Liver (tissue), 9 donors: Measurements from ENCODE around the gene SLC25A19. TPM values are rescaled to one million over a fixed set of nuclear protein-coding genes. Genes with fewer than 3 reads are reported as not detected.

Source experiments
- DNase-seq: peaks from one replicate; pipeline ENCODE4 v3.0.0-alpha.2; 2017; ENCODE audit warnings: low spot score
- H3K27ac ChIP-seq, 2 donors: one replicate each; pipeline ENCODE4 v1.7.0; 2013; ENCODE audit warnings: inconsistent platforms in 2 of 2, low read length in 2 of 2, control low read depth in 1 of 2, low read depth in 1 of 2, mild to moderate bottlenecking in 1 of 2
- H3K27me3 ChIP-seq, 4 donors: one replicate each; pipeline versions ENCODE4 v1.6.1 to v1.7.0; 2013; ENCODE audit warnings: low read length in 3 of 4, inconsistent platforms in 1 of 4, mild to moderate bottlenecking in 1 of 4, moderate library complexity in 1 of 4; ENCODE audit not compliant: control insufficient read depth in 4 of 4, insufficient read depth in 4 of 4
- H3K36me3 ChIP-seq, 4 donors: one replicate each; pipeline versions ENCODE4 v1.6.1 to v1.7.0; 2013; ENCODE audit warnings: low read length in 3 of 4, mild to moderate bottlenecking in 3 of 4, low read depth in 1 of 4, moderate library complexity in 1 of 4; ENCODE audit not compliant: control insufficient read depth in 4 of 4, insufficient read depth in 3 of 4
- H3K4me1 ChIP-seq, 4 donors: one replicate each; pipeline versions ENCODE4 v1.6.1 to v1.7.0; 2013; ENCODE audit warnings: low read length in 3 of 4, mild to moderate bottlenecking in 3 of 4, moderate library complexity in 1 of 4; ENCODE audit not compliant: control insufficient read depth in 4 of 4, insufficient read depth in 4 of 4
- H3K4me3 ChIP-seq, 3 donors: one replicate each; pipeline versions ENCODE4 v1.6.1 to v1.7.0; 2013; ENCODE audit warnings: low read length in 3 of 3, control low read depth in 1 of 3, low read depth in 1 of 3, mild to moderate bottlenecking in 1 of 3
- H3K9ac ChIP-seq, 2 donors: one replicate each; pipeline ENCODE4 v1.7.0; 2013; ENCODE audit warnings: low read length in 2 of 2, mild to moderate bottlenecking in 2 of 2, moderate library complexity in 2 of 2, control low read depth in 1 of 2, low read depth in 1 of 2
- H3K9me3 ChIP-seq, 4 donors: one replicate each; pipeline versions ENCODE4 v1.6.1 to v1.7.0; 2013; ENCODE audit warnings: low read length in 3 of 4; ENCODE audit not compliant: control insufficient read depth in 4 of 4
- ATF3 ChIP-seq: IDR thresholded peaks from 2 replicates; pipeline ENCODE4 v1.6.1; 2016; ENCODE audit warnings: antibody characterized with exemption
- CTCF ChIP-seq: fragments of 150-350 bp; IDR thresholded peaks from 2 replicates; pipeline ENCODE4 v1.5.1; 2017; ENCODE audit warnings: improper control_type of control experiment, low read depth, low read length; ENCODE audit not compliant: missing input control
- EGR1 ChIP-seq, 2 donors: IDR thresholded peaks; 2 replicates each; pipeline ENCODE4 v1.6.1; 2016 to 2018; ENCODE audit warnings: antibody characterized with exemption in 2 of 2, low read depth in 2 of 2
- FOXA1 ChIP-seq: IDR thresholded peaks from 2 replicates; pipeline ENCODE4 v1.6.1; 2016; ENCODE audit warnings: antibody characterized with exemption
- FOXA2 ChIP-seq: IDR thresholded peaks from 2 replicates; pipeline ENCODE4 v1.6.1; 2016; ENCODE audit warnings: antibody characterized with exemption
- GABPA ChIP-seq, 2 donors: IDR thresholded peaks in 1 of 2; conservative IDR thresholded peaks in 1 of 2; 2 replicates each; pipeline ENCODE4 v1.6.1; 2016; ENCODE audit warnings: antibody characterized with exemption in 2 of 2, mild to moderate bottlenecking in 1 of 2, moderate library complexity in 1 of 2
- HNF4A ChIP-seq, 2 donors: conservative IDR thresholded peaks; 2 replicates each; pipeline ENCODE4 v1.6.1; 2016; ENCODE audit warnings: antibody characterized with exemption in 2 of 2, mild to moderate bottlenecking in 2 of 2
- HNF4G ChIP-seq: IDR thresholded peaks from 2 replicates; pipeline ENCODE4 v1.6.1; 2016; ENCODE audit warnings: antibody characterized with exemption
- JUND ChIP-seq, 2 donors: IDR thresholded peaks; 2 replicates each; pipeline ENCODE4 v1.6.1; 2016; ENCODE audit warnings: antibody characterized with exemption in 2 of 2
- NR2F2 ChIP-seq: IDR thresholded peaks from 2 replicates; pipeline ENCODE4 v1.6.1; 2016; ENCODE audit warnings: antibody characterized with exemption
- RAD21 ChIP-seq, 2 donors: IDR thresholded peaks; 2 replicates each; pipeline ENCODE4 v1.6.1; 2016; ENCODE audit warnings: antibody characterized with exemption in 2 of 2, mild to moderate bottlenecking in 2 of 2
- REST ChIP-seq: IDR thresholded peaks from 2 replicates; pipeline ENCODE4 v1.6.1; 2016; ENCODE audit warnings: antibody characterized with exemption, mild to moderate bottlenecking
- RXRA ChIP-seq, 2 donors: IDR thresholded peaks; 2 replicates each; pipeline ENCODE4 v1.6.1; 2017 to 2018; ENCODE audit warnings: antibody characterized with exemption in 2 of 2, mild to moderate bottlenecking in 1 of 2
- SP1 ChIP-seq: IDR thresholded peaks from 2 replicates; pipeline ENCODE4 v1.6.1; 2018; ENCODE audit warnings: antibody characterized with exemption, mild to moderate bottlenecking
- TAF1 ChIP-seq: conservative IDR thresholded peaks from 2 replicates; pipeline ENCODE4 v1.6.1; 2016; ENCODE audit warnings: antibody characterized with exemption, mild to moderate bottlenecking
- YY1 ChIP-seq: IDR thresholded peaks from 2 replicates; pipeline ENCODE4 v1.6.1; 2016; ENCODE audit warnings: antibody characterized with exemption, mild to moderate bottlenecking
- ZBTB33 ChIP-seq: IDR thresholded peaks from 2 replicates; pipeline ENCODE4 v1.6.1; 2016; ENCODE audit warnings: antibody characterized with exemption
- WGBS: extraction: QIAGEN DNeasy Blood & Tissue Kit; methylation state at CpG from one replicate; pipeline ENCODE4 v1.1.7; 2013; 5-methylcytosine and 5-hydroxymethylcytosine counted together
- polyA plus RNA-seq, 2 donors: library from polyadenylated mRNA; stranded (reverse) in 1 of 2; unstranded in 1 of 2; fragments of 200-250 nt in 1 of 2; fragments of >200 nt in 1 of 2; fragmentation: Nextera tagmentation in 1 of 2; extraction: Ambion mirVana in 1 of 2; gene quantifications; one replicate each; pipeline versions ENCODE4 v1.2.1 to v1.2.3, GENCODE V29; 2013 to 2015
- total RNA-seq, 2 donors: library from RNA; depleted of rRNA; stranded (reverse); fragments of >200 nt; gene quantifications; one replicate each; pipeline ENCODE4 v1.2.3, GENCODE V29; 2014
- TF ChIP-seq, protein P1 (sequence below): IDR thresholded peaks from 2 replicates; pipeline ENCODE4 v1.6.1; 2016; ENCODE audit warnings: antibody characterized with exemption
- donor health status: healthy.
- donor health status: healthy.
- donor health status: healthy.
- donor health status: healthy.
- donor health status: healthy.

SLC25A19 gene
- total and polyA plus RNA-seq, 4 donors, result 4.7 to 9.5 (median 6.6) TPM

GRCh38 chr17:75326226-75326848 lies 37.1 kb upstream of the SLC25A19 start:
- no peak overlapping the region for H3K4me3 ChIP-seq
- WGBS, result 80% methylated on average over 5 of the region's 5 CpGs
- no peak overlapping the region for H3K27ac ChIP-seq
- H3K36me3 ChIP-seq, result peaks cover 0 to 7% (median 1%) of the 10 kb centered on the region in 4 donors
- no peaks in the 10 kb centered on the region for H3K27me3 ChIP-seq
- no peaks in the 10 kb centered on the region for H3K9me3 ChIP-seq
- no peak overlapping the region for H3K9ac ChIP-seq
- no peak for DNase-seq
- TF ChIP-seq RAD21 (IDR thresholded peaks at IDR 0.05) (no peak), HNF4A (conservative IDR thresholded peaks at IDR 0.05) (no peak), RXRA (IDR thresholded peaks at IDR 0.05) (no peak), FOXA1 (no peak), ZBTB33 (no peak), EGR1 (IDR thresholded peaks at IDR 0.05; ENCODE audit: low read depth in 2 of 2) (no peak), TAF1 (no peak), ATF3 (no peak), JUND (IDR thresholded peaks at IDR 0.05) (no peak), GABPA (IDR thresholded peaks at IDR 0.05 in 1 of 2, conservative IDR thresholded peaks at IDR 0.05 in 1 of 2) (no peak), REST (no peak), YY1 (no peak), HNF4G (no peak), CTCF (no peak), SP1 (no peak), NR2F2 (no peak), FOXA2 (no peak)
- TF ChIP-seq, protein P1, sequence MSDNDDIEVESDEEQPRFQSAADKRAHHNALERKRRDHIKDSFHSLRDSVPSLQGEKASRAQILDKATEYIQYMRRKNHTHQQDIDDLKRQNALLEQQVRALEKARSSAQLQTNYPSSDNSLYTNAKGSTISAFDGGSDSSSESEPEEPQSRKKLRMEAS, result no peak
- H3K4me1 ChIP-seq, result peaks cover 0 to 3% (median 1%) of the 10 kb centered on the region in 4 donors
